Placental pericyte (primary cell): ENCODE data around the gene SOX9. TPM values are rescaled to one million over a fixed set of nuclear protein-coding genes. Genes with fewer than 3 reads are reported as not detected.

ENCODE experiments used
- total RNA-seq: library from RNA; depleted of rRNA; stranded (reverse); fragments of >200 nt; gene quantifications from 2 replicates; pipeline ENCODE4 v1.2.3, GENCODE V29; 2012

The SOX9 gene
- 2.8 and 33.6 TPM in 2 replicates for total RNA-seq

DNA sequence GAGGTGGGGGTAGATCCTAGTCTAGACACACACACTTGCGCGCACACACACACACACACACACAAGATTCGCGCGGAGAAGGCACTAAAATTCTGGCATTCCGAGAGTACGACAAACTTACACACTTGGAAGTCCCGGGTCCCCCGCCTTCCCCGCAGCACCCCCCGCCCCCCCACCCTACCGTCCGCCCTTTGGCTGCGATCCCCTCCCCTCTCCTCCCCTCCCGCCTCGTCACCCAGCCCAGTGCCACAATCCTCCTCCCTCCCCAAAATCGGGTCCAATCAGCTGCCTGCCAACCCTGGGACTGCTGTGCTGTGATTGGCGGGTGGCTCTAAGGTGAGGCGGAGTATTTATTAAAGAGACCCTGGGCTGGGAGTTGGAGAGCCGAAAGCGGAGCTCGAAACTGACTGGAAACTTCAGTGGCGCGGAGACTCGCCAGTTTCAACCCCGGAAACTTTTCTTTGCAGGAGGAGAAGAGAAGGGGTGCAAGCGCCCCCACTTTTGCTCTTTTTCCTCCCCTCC, at the start of gene SOX9:
Gene SOX9 (plus strand): TSS at position 379 of the 522 bp plus-strand sequence. CDS start 372 bp downstream, outside the sequence.

